Heart left ventricle (tissue), 13 donors: ENCODE measurements around the gene SNX6.

ENCODE experiments used
- POLR2A ChIP-seq, 2 donors: fragments of 450-650 bp; IDR thresholded peaks; one replicate each; pipeline ENCODE4 v1.6.1; 2017; ENCODE audit warnings: antibody characterized with exemption in 2 of 2, mild to moderate bottlenecking in 2 of 2, moderate library complexity in 2 of 2
- TF ChIP-seq, protein P1 (sequence below), 12 donors: fragments of 200-600 bp; sonication (generic) in 4 of 12; IDR thresholded peaks; one replicate each; pipeline versions ENCODE4 v1.5.0 to v1.8.0; 2018 to 2022; ENCODE audit warnings: antibody characterized with exemption in 12 of 12, mild to moderate bottlenecking in 5 of 12
- donor health status: ischemic (EF 13 %, LVEDD 7.1; RV severe dilation, severe dysfunction).
- donor health status: DM: no; HTN: yes; CAD: no.
- donor health status: DM: no; HTN: no; CAD: no.
- donor health status: ischemic (EF 25% LVEDD 6.9; RV normal size, moderate dysfunction).
- donor health status: ischemic (EF 25% LVEDD 5.7; RV mildly dilated, moderate dysfunction).
- donor health status: ischemic (EF 35%, LVEDD 5.7; RV mildly dilated, moderate dysfunction).
- donor health status: nonischemic (EF 11% LVEDD 7.7; RV severe dilation, severe dysfunction).
- donor health status: DM: yes; HTN: yes; CAD: no.
- donor health status: PGD.
- donor health status: ischemic (EF 29% LVEDD 5.4; RV normal size, mild dysfunction).
- donor health status: nonischemic (EF 23%, LVEDD 6.1; RV moderate dilation, normal function).

DNA sequence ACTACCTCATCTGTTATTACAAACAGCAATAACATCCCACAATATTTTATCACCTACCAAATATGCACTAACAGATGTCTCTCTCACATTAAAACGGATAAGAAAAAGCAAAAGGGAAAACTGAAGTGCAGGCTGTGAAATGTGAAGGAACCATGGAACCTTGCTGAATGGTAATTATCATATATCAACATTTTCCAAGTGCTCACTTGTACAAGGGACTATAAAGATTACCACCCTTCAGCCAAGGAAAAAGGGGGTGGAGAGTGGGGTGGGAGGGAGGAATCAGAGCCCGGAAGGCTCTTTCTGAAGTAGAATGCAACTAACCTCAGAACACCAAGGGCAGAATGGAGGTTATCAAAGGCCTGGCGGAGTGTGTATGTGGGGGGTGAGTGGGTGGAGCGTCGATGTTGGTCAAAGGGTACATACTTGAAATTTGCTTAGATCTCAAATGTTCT is 1.2 kb downstream of the SNX6 start:
- TF ChIP-seq, protein P1, sequence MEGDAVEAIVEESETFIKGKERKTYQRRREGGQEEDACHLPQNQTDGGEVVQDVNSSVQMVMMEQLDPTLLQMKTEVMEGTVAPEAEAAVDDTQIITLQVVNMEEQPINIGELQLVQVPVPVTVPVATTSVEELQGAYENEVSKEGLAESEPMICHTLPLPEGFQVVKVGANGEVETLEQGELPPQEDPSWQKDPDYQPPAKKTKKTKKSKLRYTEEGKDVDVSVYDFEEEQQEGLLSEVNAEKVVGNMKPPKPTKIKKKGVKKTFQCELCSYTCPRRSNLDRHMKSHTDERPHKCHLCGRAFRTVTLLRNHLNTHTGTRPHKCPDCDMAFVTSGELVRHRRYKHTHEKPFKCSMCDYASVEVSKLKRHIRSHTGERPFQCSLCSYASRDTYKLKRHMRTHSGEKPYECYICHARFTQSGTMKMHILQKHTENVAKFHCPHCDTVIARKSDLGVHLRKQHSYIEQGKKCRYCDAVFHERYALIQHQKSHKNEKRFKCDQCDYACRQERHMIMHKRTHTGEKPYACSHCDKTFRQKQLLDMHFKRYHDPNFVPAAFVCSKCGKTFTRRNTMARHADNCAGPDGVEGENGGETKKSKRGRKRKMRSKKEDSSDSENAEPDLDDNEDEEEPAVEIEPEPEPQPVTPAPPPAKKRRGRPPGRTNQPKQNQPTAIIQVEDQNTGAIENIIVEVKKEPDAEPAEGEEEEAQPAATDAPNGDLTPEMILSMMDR (IDR thresholded peaks at IDR 0.05), result no peak
- TF ChIP-seq POLR2A (IDR thresholded peaks at IDR 0.05), result no peak
